HG02763 (cell line): ENCODE measurements around the gene FLT4.

Source experiments
- ATAC-seq: cut with Tn5 transposase; IDR thresholded peaks from one replicate; pipeline ENCODE4 v1.9.1; 2021; ENCODE audit warnings: mild to moderate bottlenecking, moderate library complexity; ENCODE audit not compliant: unreplicated experiment

The FLT4 gene

GRCh38 chr5:180627386-180628120 is 21.8 kb downstream of the FLT4 start:
- ATAC-seq: no peak

GRCh38 chr5:180626661-180627385 is 22.6 kb downstream of the FLT4 start:
- no peak for ATAC-seq

DNA sequence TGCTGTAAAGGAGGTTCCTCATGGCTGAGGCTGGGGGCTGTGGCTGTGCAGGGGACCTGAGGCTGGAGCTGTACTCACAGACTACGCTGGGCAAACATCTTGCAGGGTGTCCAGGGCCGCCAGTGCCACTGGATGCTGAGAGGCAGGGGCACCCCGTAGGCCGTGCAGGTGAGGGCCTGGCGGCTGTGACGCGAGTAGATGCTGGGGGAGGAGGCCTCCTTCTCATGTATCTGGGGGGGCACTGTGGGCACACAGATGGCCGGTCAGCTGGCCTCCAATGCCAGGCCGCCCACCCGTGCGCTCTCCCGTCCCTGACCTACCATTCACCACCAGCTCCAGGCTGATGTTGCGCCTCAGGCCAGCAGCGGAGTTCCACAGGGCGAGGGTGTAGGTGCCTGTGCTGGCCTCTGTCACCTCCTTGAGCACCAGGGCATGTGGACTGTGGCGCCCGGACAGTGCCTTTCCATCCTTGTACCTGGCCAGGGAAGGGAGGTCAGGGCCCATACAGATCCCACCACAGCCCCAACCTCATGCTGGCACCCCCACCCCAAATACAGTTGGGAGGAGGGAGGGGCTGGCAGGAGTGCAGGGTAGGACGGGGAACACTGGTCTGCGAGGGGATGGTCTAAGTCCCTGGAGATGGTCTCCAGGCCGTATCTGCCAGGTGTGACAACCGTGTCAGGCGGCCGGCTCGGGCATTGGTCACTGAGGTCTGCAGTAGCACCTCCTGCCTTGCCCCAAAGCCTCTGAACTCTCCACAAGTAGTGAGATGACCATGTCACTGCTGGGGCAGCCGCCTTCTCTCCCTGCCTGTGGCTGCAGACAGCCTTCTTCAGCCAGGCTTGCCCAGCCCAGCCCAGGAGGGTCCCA is 23.4 kb downstream of the FLT4 start:
- no peak for ATAC-seq

GRCh38 chr5:180625125-180625790 is 24.1 kb downstream of the FLT4 start:
- ATAC-seq: no peak

GRCh38 chr5:180624587-180624986 is 24.8 kb downstream of the FLT4 start:
- no peak for ATAC-seq

DNA sequence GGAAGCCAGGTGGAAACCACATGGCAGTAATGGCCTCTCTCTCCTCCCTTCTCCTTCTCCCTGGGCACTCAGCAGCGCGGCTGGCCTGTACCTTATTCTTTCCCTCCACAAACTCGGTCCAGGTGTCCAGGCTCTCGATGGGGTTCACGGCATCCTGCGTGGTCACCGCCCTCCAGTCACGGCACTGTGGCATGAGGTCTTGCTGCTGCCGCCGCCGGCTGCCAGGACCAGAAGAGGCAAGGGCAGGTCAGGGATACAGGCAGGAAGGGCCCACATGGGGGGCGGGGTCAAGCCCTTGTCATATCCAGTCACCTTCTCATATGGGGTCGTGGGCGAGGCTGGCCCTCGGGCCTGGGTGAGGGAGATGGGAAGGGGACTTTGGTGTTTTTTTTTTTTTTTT is 25.6 kb downstream of the FLT4 start:
- no peak for ATAC-seq

DNA sequence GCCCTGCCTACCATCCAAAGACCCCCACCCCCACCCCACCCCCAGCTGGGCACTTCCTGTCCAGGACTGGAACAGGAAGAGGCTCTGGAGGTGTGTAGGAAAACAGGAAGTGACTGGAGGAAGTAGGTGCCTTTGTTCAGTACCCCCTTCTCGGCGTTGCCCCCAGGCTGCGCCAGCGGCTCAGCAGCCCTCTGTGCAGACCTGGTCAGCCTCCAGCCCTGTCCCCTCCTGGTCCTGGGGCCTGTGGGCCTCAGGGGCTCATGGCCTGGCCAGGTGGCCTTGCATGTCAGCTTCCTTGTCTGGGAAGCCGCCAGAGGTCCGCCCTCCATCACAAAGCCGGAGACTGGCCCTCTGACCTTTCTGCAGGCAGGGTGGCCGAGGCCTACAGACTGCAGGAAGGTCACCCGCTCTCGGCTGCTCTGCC is 26.0 kb downstream of the FLT4 start:
- ATAC-seq: no peak

- ATAC-seq: no peak
Observed at GRCh38 chr5:180622910-180623309, 26.5 kb downstream of the FLT4 start.

GRCh38 chr5:180621311-180621710 is 28.1 kb downstream of the FLT4 start:
- ATAC-seq: no peak

DNA sequence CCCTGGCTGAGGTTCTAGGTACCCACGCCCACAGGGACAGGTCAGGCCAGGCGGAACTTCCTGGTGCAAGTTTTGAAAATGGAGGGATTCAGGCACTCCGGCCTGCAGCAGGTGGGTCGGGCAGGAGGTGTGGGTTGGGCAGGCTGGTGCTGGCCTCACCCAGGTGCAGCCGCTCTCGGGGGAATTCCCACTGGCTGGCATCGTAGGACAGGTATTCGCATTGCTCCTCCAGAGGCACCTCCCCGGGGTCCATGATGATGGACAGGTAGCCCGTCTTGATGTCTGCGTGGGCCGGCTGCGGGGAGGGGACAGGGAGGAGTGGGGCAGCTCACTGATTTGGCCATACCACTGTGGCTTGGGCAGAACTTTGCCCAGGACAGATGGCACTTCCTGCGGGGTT is 29.4 kb downstream of the FLT4 start:
- ATAC-seq: no peak

DNA sequence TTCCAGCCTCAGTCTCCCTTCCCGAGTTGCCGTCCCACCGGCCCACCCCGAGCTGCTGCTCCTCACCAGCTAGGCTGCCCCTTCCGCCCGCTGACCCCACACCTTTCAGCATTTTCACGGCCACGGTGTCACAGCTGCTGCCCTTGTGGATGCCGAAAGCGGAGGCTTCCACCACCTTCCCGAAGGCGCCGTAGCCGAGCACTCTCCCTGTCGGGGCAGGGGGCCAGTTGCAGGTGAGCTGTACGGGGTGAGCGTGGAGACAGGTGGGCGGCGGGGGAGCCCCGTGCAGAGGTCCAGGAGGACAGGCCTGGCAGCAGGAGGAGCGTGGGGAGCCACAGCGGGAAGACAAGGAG is 29.9 kb downstream of the FLT4 start:
- ATAC-seq: no peak

GRCh38 chr5:180618829-180619562 is 30.4 kb downstream of the FLT4 start:
- no peak for ATAC-seq

DNA sequence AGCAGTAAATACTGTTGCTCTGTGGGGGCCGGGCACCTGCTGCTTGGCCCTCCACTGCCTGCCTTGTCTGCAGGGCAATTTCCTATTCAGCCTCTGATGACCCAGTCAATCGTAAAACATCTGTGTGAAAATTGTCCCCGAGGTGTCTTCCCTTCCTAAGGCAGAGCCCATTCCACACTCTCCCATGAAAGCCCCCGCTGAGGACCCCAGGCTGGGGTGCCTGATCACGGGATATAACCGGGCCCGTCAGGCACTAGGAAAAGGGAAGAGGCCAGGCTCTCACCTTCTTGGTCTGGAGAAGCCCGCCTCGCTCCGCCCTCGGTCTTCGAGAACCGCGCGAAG is 30.9 kb downstream of the FLT4 start:
- ATAC-seq: no peak

DNA sequence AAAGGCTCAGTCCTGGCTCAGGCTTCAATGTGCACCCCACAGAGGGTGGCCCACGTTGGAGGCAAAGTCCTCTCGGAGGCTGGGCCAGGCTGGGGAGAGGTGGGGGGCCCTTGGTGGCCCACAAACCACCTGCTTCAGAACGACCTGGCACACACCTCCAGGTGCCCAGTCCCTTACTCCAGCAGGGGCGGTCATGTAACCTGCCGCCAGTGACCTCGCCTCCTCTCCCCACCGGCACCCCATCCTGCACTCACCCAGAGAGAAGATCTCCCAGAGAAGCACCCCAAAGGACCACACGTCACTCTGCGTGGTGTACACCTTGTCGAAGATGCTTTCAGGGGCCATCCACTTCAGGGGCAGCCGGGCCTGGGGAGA is 35.6 kb downstream of the FLT4 start:
- ATAC-seq: no peak

DNA sequence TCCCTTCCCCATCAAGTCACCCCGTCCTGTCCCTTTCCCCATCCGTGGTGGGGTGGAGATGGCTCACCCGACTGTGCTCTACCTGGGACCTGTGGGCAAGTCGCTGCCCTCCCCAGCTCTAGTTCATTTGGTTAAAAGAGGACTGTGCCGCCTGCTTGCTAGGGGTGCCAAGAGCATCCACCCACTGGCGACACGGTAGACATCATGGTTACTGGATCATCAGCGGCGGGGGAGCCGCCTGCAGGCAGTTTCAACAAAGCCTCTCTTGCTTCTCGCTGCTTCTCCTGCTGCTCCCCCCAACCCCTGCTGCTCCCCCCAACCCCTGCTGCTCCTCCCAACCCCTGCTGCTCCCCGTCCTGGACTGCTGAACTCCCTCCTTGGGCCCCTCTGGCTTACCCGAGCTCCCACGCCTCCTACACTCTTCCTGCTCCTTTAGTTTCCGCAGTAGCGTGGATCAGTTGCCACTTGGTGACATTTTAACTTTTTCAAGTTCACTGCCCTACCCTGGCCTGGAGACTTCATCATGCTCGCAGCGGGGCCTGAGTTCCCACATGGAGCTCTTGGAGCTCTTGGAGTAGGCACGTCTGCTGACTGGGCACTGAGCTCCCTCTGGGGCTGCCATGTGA is 36.1 kb downstream of the FLT4 start:
- ATAC-seq: no peak

GRCh38 chr5:180612683-180613082 is 36.7 kb downstream of the FLT4 start:
- ATAC-seq: no peak

- ATAC-seq: no peak
Observed at GRCh38 chr5:180611140-180611850, 38.1 kb downstream of the FLT4 start.

DNA sequence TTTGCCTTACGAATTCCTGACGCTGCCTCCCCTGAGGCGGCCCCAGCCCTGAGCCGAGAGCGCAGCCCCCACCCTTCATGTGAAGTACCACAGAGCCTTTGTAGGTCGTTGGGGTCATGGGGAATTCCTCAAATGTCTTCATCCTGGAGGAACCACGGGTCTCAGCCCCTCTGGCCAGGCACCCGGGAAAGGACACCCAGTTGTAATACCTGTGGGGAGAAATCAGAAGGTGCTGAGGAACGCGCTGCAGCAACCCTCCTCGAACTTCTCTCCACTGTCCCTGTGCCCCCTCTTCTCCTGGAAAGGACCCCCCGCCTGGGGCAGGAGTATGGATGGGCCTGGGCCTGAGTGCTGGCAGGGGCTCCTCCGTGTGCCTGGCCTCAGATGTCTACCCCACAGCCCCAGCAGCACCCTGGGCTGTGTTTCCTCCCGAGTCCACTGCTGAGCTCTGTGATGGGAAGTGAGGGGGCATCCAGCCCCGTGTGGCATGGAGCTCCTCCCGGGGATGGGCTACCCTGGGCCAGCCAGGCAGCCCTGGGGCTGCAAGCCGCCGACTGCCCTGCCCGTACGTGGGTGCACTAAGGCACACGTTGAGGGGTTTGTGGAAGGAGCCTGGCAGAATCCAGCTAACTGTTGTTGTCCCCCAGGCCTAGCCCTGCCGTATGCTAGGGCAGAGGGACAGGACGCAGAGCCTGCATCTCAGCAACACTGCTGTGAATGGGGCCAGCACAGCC is 39.4 kb downstream of the FLT4 start:
- ATAC-seq: no peak

DNA sequence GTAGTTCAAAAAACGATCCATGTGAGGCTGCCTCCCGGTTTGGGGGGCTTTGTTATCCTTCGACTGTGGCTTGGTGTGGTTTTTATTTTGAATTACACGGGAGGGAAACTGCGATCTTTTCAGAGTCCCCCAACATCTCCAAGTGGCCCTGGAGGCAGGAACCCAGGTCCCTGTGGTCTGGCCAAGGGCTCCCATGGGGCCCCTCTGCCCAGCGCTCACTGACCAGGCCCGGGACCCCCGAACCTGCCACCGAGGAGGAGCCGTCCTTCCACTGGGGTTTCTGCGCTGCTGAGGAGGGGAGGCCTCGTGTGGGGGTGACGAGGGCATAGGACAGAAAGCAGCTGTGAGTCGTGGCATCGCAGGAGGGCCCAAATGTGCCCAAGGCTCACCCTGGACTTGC is 40.0 kb downstream of the FLT4 start:
- ATAC-seq: no peak
